ENCODE results near the gene R3HCC1L.

DNA sequence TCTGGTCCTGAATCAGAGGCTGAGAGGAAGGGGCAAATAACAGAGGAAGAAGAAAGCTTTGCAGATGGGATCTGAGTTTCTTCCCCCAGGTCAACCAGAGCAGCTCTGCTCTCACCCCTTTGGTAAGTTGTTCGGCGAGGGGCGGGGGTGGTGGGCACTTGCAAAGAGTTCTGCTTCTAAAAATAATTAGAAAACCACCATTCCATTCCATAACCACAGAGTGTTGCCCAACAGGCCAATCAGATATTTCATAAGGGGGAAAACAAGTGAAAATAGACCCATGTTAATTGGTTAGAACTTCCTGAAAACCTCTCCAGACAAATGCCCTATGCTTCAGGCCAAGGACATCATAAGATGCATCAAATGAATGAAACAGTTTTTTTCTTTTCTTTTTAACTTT, 43.6 kb upstream of the R3HCC1L start:
- TF ChIP-seq, protein P1, sequence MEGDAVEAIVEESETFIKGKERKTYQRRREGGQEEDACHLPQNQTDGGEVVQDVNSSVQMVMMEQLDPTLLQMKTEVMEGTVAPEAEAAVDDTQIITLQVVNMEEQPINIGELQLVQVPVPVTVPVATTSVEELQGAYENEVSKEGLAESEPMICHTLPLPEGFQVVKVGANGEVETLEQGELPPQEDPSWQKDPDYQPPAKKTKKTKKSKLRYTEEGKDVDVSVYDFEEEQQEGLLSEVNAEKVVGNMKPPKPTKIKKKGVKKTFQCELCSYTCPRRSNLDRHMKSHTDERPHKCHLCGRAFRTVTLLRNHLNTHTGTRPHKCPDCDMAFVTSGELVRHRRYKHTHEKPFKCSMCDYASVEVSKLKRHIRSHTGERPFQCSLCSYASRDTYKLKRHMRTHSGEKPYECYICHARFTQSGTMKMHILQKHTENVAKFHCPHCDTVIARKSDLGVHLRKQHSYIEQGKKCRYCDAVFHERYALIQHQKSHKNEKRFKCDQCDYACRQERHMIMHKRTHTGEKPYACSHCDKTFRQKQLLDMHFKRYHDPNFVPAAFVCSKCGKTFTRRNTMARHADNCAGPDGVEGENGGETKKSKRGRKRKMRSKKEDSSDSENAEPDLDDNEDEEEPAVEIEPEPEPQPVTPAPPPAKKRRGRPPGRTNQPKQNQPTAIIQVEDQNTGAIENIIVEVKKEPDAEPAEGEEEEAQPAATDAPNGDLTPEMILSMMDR (IDR thresholded peaks at IDR 0.05; ENCODE audit: low read length), result no peak
- no peak for TF ChIP-seq EZH2 (optimal IDR thresholded peaks at IDR 0.05; ENCODE audit: low read depth, low read length)
